Thyroid gland (tissue), 4 donors: ENCODE results near the gene RFX8. TPM values are rescaled to one million over a fixed set of nuclear protein-coding genes. Genes with fewer than 3 reads are reported as not detected.

Experiments used
- DNase-seq, 2 donors: peaks; one replicate each; pipeline ENCODE4 v3.0.0-alpha.2; 2019
- H3K27ac ChIP-seq, 3 donors: fragments of 200-600 bp; sonication (generic); 1 replicate in 2 of 3; 2 replicates in 1 of 3; pipeline ENCODE4 v1.5.1; 2016 to 2019; ENCODE audit warnings: mild to moderate bottlenecking in 1 of 3, moderate library complexity in 1 of 3
- H3K27me3 ChIP-seq: fragments of 200-600 bp; sonication (generic); one replicate; pipeline ENCODE4 v1.5.1; 2019
- H3K36me3 ChIP-seq, 2 donors: fragments of 200-600 bp; sonication (generic); one replicate each; pipeline ENCODE4 v1.5.1; 2016 to 2019
- H3K4me1 ChIP-seq, 2 donors: fragments of 200-600 bp; sonication (generic); one replicate each; pipeline ENCODE4 v1.5.1; 2017 to 2019
- H3K4me3 ChIP-seq, 3 donors: fragments of 200-600 bp; sonication (generic); replicated peaks in 1 of 3; 1 replicate in 2 of 3; 2 replicates in 1 of 3; pipeline ENCODE4 v1.5.1; 2016; ENCODE audit warnings: mild to moderate bottlenecking in 1 of 3
- H3K9me3 ChIP-seq: fragments of 200-600 bp; sonication (generic); one replicate; pipeline ENCODE4 v1.5.1; 2017
- POLR2A ChIP-seq, 2 donors: fragments of 450-650 bp; IDR thresholded peaks; one replicate each; pipeline ENCODE4 v1.6.1; 2017; ENCODE audit warnings: antibody characterized with exemption in 2 of 2, mild to moderate bottlenecking in 2 of 2, moderate library complexity in 1 of 2
- WGBS, 2 donors: methylation state at CpG; one replicate each; pipeline ENCODE4 v1.1.5; 2017; 5-methylcytosine and 5-hydroxymethylcytosine counted together
- intact Hi-C: fragments of 100-400 bp; cut with DNase I; formaldehyde crosslinking; loops from one replicate; pipeline ENCODE4 v1.15.1; 2023
- total RNA-seq, 4 donors: library from RNA; depleted of rRNA; stranded (reverse); fragments of >200 nt; gene quantifications; one replicate each; pipeline ENCODE4 v1.2.3, GENCODE V29; 2016
- TF ChIP-seq, protein P1 (sequence below), 6 experiments: fragments of 200-600 bp in 3 of 6; fragments of 450-650 bp in 3 of 6; sonication (generic) in 3 of 6; IDR thresholded peaks; one replicate each; pipeline ENCODE4 v1.5.1; 2016 to 2019; ENCODE audit warnings: antibody characterized with exemption in 6 of 6, mild to moderate bottlenecking in 2 of 6, inconsistent platforms in 1 of 6, moderate library complexity in 1 of 6

The RFX8 gene
- total RNA-seq, 4 donors from 2014 or later: 1.9 TPM; not detected in 3

DNA sequence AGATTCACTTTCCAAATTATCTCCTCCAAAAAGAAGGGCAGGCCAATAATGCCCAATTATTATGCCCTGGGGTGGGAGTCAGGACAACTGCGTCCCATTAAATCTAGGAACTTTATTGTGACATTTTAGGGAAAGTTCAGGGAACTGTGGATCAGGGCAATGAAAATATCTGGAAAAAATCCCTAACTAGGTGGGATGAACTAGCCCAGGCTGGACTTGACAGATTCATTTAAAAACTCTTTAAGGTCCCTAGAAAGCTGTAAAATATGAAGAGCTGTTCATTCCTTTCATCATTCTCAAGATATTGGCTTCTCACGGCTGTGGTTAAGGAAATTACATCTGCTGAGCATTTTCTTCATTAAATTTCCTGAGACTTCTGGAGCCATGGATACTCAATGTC is 95.8 kb downstream of the RFX8 start:
- intact Hi-C loops: no loop called here
- no peak for TF ChIP-seq POLR2A (IDR thresholded peaks at IDR 0.05)
- TF ChIP-seq, protein P1, sequence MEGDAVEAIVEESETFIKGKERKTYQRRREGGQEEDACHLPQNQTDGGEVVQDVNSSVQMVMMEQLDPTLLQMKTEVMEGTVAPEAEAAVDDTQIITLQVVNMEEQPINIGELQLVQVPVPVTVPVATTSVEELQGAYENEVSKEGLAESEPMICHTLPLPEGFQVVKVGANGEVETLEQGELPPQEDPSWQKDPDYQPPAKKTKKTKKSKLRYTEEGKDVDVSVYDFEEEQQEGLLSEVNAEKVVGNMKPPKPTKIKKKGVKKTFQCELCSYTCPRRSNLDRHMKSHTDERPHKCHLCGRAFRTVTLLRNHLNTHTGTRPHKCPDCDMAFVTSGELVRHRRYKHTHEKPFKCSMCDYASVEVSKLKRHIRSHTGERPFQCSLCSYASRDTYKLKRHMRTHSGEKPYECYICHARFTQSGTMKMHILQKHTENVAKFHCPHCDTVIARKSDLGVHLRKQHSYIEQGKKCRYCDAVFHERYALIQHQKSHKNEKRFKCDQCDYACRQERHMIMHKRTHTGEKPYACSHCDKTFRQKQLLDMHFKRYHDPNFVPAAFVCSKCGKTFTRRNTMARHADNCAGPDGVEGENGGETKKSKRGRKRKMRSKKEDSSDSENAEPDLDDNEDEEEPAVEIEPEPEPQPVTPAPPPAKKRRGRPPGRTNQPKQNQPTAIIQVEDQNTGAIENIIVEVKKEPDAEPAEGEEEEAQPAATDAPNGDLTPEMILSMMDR (IDR thresholded peaks at IDR 0.05): no peak
- no peak for DNase-seq
- H3K36me3 ChIP-seq: no peaks in the 10 kb centered on the region
- no peak overlapping the region for H3K4me3 ChIP-seq
- H3K9me3 ChIP-seq: no peaks in the 10 kb centered on the region
- H3K27ac ChIP-seq: no peak overlapping the region
- H3K4me1 ChIP-seq: no peaks in the 10 kb centered on the region
- no peaks in the 10 kb centered on the region for H3K27me3 ChIP-seq
- 91 to 93% methylated on average over 2 of the region's 2 CpGs for WGBS, 2 donors

DNA sequence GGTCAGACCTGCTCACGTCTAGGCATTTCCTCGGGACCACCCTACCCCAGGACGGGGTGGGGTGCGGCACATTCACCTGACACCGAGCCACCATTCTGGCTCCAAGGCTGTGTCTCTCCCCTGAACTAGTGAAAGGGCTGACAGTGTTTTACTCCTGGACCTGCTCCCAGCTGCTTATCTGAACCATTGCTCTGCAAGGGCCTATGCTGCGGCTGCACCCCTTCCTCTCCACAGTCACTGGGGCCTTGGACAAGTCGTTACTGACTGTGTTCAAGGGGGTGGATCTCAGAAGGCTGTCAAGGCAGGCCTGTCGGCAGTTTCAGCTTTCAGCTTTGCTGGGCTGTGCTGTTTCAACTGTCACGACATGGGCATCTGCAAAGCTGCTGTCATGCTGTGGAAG is 99.3 kb downstream of the RFX8 start:
- no peak overlapping the region for H3K4me3 ChIP-seq

DNA sequence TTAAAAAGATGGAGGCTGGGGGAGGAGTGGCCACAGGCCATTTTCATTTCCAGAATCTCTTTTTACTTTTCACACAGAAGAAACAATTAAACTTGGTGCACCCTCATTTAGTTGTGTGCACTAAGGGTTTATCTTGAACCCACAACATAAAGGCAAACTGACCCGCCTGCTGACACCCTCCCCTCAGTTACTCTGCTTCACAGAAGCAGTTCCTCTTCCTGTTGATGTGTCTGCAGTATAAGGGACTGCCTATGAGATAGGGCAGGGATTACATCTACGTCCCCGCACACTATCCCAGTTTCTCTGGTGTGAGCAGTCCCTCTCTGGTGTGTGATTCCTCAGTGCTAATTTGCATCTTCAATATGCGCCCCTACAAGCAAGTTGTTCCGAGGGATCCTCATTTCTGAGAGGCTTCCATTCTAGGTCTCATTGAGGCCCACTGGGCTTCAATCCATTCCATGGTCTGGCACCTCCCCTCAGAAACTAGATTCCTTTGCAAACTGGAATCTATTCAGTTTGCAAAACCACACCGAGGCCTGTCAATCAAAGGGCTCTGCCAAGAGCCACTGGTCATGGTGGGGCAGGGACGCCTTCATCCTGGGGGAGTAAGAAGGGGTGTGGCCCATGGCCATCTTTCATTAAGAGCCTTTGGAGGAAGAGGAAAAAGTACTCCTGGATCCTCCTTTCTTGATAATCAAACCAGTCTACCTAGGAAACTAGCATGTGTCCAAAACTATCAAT is 99.9 kb downstream of the RFX8 start:
- intact Hi-C loops: no loop called here
- Histone ChIP-seq H3K4me3 (no peak overlapping the region), H3K27ac (no peak overlapping the region), H3K36me3 (no peaks in the 10 kb centered on the region), H3K9me3 (no peaks in the 10 kb centered on the region), H3K4me1 (no peaks in the 10 kb centered on the region), H3K27me3 (no peaks in the 10 kb centered on the region)
- DNase-seq: no peak
- TF ChIP-seq POLR2A (IDR thresholded peaks at IDR 0.05): no peak
- TF ChIP-seq, protein P1 (IDR thresholded peaks at IDR 0.05): no peak
- 93 to 97% methylated on average over 7 of the region's 7 CpGs for WGBS, 2 donors

More for the DNA sequence above, 99.3 kb downstream of the RFX8 start:
- DNase-seq: no peak
- no peaks in the 10 kb centered on the region for H3K9me3 ChIP-seq
- no peaks in the 10 kb centered on the region for H3K27me3 ChIP-seq
- intact Hi-C loops: no loop called here
- H3K27ac ChIP-seq: no peak overlapping the region
- no peaks in the 10 kb centered on the region for H3K4me1 ChIP-seq
- no peaks in the 10 kb centered on the region for H3K36me3 ChIP-seq
- TF ChIP-seq POLR2A (IDR thresholded peaks at IDR 0.05): no peak
- TF ChIP-seq, protein P1 (IDR thresholded peaks at IDR 0.05): no peak
- 66 to 70% methylated on average over 9 of the region's 9 CpGs for WGBS, 2 donors

DNA sequence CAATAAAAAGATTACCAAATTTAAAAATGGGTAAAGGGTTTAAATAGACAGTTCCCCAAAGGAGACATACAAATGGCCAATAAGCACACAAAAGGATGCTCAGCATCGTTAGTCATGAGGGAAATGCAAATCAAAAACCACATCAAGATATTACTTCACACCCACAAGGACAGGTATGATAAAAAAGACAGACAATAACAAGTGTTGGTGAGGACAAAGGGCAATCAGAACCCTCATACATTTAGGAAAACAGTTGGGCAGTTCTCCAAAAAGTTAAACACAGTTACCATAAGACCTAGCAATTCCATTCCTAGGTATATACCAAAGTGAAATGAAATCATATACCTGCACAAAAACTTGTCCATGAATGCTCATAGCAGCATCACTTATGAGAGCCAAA is 102.1 kb downstream of the RFX8 start:
- 84% methylated on average over 1 of the region's 1 CpG for WGBS, 2 donors
- Histone ChIP-seq H3K36me3 (no peaks in the 10 kb centered on the region), H3K27ac (no peak overlapping the region), H3K27me3 (no peaks in the 10 kb centered on the region), H3K9me3 (no peaks in the 10 kb centered on the region), H3K4me3 (no peak overlapping the region), H3K4me1 (no peaks in the 10 kb centered on the region)
- no peak for TF ChIP-seq POLR2A (IDR thresholded peaks at IDR 0.05)
- TF ChIP-seq, protein P1 (IDR thresholded peaks at IDR 0.05): no peak
- no peak for DNase-seq
- intact Hi-C loops: no loop called here

DNA sequence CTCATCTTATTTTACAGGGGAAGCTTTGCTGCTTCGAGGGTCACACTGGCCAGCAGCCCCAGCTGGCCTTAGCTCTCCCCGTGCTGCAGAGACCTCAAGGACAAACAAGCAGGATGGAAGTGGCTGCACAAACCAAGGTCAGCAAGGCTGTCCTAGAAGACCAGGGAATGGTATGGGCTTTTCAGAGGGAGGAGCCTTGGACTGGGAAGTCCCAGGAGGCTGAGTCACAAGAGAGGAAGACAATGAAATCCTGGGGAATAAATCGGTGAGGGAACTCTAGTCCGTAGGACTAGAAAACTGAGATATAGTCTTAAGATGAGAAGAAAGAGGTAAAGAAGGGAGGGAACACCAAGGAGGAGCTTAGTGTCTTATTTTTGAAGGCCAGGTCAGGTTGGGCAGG is 103.3 kb downstream of the RFX8 start:
- TF ChIP-seq POLR2A (IDR thresholded peaks at IDR 0.05): no peak
- TF ChIP-seq, protein P1 (IDR thresholded peaks at IDR 0.05): no peak
- H3K4me1 ChIP-seq: no peaks in the 10 kb centered on the region
- WGBS, 2 donors: 77 to 86% methylated on average over 4 of the region's 4 CpGs
- DNase-seq: no peak
- no peaks in the 10 kb centered on the region for H3K27me3 ChIP-seq
- no peak overlapping the region for H3K4me3 ChIP-seq
- H3K9me3 ChIP-seq: no peaks in the 10 kb centered on the region
- H3K27ac ChIP-seq: no peak overlapping the region
- intact Hi-C loops: no loop called here
- no peaks in the 10 kb centered on the region for H3K36me3 ChIP-seq
